Vagina (tissue), 2 donors: ENCODE measurements around the gene EFCAB11. TPM values are rescaled to one million over a fixed set of nuclear protein-coding genes. Genes with fewer than 3 reads are reported as not detected.

Source experiments
- DNase-seq, 2 donors: peaks; one replicate each; pipeline ENCODE4 v3.0.0-alpha.2; 2017; ENCODE audit errors: extremely low spot score in 2 of 2
- H3K27ac ChIP-seq: fragments of 200-600 bp; sonication (generic); one replicate; pipeline ENCODE4 v1.5.1; 2019
- H3K27me3 ChIP-seq: fragments of 200-600 bp; sonication (generic); one replicate; pipeline ENCODE4 v1.5.1; 2019
- H3K36me3 ChIP-seq, 2 donors: fragments of 200-600 bp; sonication (generic); one replicate each; pipeline ENCODE4 v1.5.1; 2017 to 2019
- H3K4me1 ChIP-seq: fragments of 200-600 bp; sonication (generic); one replicate; pipeline ENCODE4 v1.5.1; 2019
- H3K4me3 ChIP-seq, 2 donors: fragments of 200-600 bp; sonication (generic); 1 replicate in 1 of 2; 2 replicates in 1 of 2; pipeline ENCODE4 v1.5.1; 2016 to 2019
- H3K9me3 ChIP-seq: fragments of 200-600 bp; sonication (generic); one replicate; pipeline ENCODE4 v1.5.1; 2019
- CTCF ChIP-seq, 3 experiments: fragments of 450-650 bp in 2 of 3; fragments of 200-600 bp in 1 of 3; sonication (generic) in 1 of 3; IDR thresholded peaks; one replicate each; pipeline ENCODE4 v1.5.1; 2017 to 2019; ENCODE audit warnings: antibody characterized with exemption in 3 of 3, mild to moderate bottlenecking in 2 of 3, moderate library complexity in 2 of 3
- POLR2A ChIP-seq, 2 donors: fragments of 450-650 bp; IDR thresholded peaks; one replicate each; pipeline ENCODE4 v1.6.1; 2017; ENCODE audit warnings: antibody characterized with exemption in 2 of 2, mild to moderate bottlenecking in 2 of 2, moderate library complexity in 2 of 2
- POLR2AphosphoS5 ChIP-seq, 2 donors: sonication (generic); formaldehyde crosslinking; IDR thresholded peaks; one replicate each; pipeline ENCODE4 v1.9.0; 2017; ENCODE audit warnings: antibody characterized with exemption in 2 of 2, mild to moderate bottlenecking in 2 of 2, low read depth in 1 of 2; ENCODE audit not compliant: insufficient read depth in 1 of 2
- intact Hi-C: fragments of 100-400 bp; cut with DNase I; formaldehyde crosslinking; loops from one replicate; pipeline ENCODE4 v1.15.1; 2023
- total RNA-seq: library from RNA; depleted of rRNA; stranded (reverse); fragments of >200 nt; gene quantifications from one replicate; pipeline ENCODE4 v1.2.3, GENCODE V29; 2016

Gene EFCAB11
- total RNA-seq, 1 donor from 2014 or later: 9.6 TPM

- intact Hi-C loops: no loop called here
- no peaks in the 10 kb centered on the region for H3K27me3 ChIP-seq
- H3K36me3 ChIP-seq: no peaks in the 10 kb centered on the region
- no peak for DNase-seq
- no peaks in the 10 kb centered on the region for H3K9me3 ChIP-seq
- peak overlapping the region; percentile 78 to 79 for H3K4me3 ChIP-seq
- H3K27ac ChIP-seq: peak overlapping the region; percentile 80
- TF ChIP-seq POLR2AphosphoS5 (IDR thresholded peaks at IDR 0.05; ENCODE audit: insufficient read depth in 1 of 2, low read depth in 1 of 2) (no peak), POLR2A (IDR thresholded peaks at IDR 0.05) (no peak), CTCF (IDR thresholded peaks at IDR 0.05) (no peak)
- peaks cover 22% of the 10 kb centered on the region for H3K4me1 ChIP-seq
Observed at GRCh38 chr14:89955022-89955744, 653 bp upstream of the EFCAB11 start.

- DNase-seq: no peak
- no peaks in the 10 kb centered on the region for H3K36me3 ChIP-seq
- TF ChIP-seq POLR2A (IDR thresholded peaks at IDR 0.05) (no peak), POLR2AphosphoS5 (IDR thresholded peaks at IDR 0.05; ENCODE audit: insufficient read depth in 1 of 2, low read depth in 1 of 2) (no peak), CTCF (IDR thresholded peaks at IDR 0.05) (no peak)
- peaks cover 22% of the 10 kb centered on the region for H3K4me1 ChIP-seq
- intact Hi-C loops: no loop called here
- H3K27me3 ChIP-seq: no peaks in the 10 kb centered on the region
- no peak overlapping the region for H3K27ac ChIP-seq
- peak overlapping the region in 1 of 2 donors; percentile 78 for H3K4me3 ChIP-seq
- no peaks in the 10 kb centered on the region for H3K9me3 ChIP-seq
Observed at GRCh38 chr14:89953602-89954001, 928 bp downstream of the EFCAB11 start.

- DNase-seq: no peak
- Histone ChIP-seq H3K27ac (no peak overlapping the region), H3K4me1 (peaks cover 22% of the 10 kb centered on the region), H3K36me3 (no peaks in the 10 kb centered on the region), H3K4me3 (no peak overlapping the region), H3K9me3 (no peaks in the 10 kb centered on the region), H3K27me3 (no peaks in the 10 kb centered on the region)
- TF ChIP-seq POLR2AphosphoS5 (IDR thresholded peaks at IDR 0.05; ENCODE audit: insufficient read depth in 1 of 2, low read depth in 1 of 2) (no peak), POLR2A (IDR thresholded peaks at IDR 0.05) (no peak), CTCF (IDR thresholded peaks at IDR 0.05) (no peak)
- intact Hi-C loops: no loop called here
Observed at GRCh38 chr14:89952576-89952975, 2.0 kb downstream of the EFCAB11 start.

GRCh38 chr14:89947344-89947743 lies 7.2 kb downstream of the EFCAB11 start:
- H3K27ac ChIP-seq: no peak overlapping the region
- TF ChIP-seq CTCF (IDR thresholded peaks at IDR 0.05) (no peak), POLR2AphosphoS5 (IDR thresholded peaks at IDR 0.05; ENCODE audit: insufficient read depth in 1 of 2, low read depth in 1 of 2) (no peak), POLR2A (IDR thresholded peaks at IDR 0.05) (no peak)
- H3K27me3 ChIP-seq: no peaks in the 10 kb centered on the region
- H3K9me3 ChIP-seq: no peaks in the 10 kb centered on the region
- intact Hi-C loops: no loop called here
- DNase-seq: no peak
- H3K4me3 ChIP-seq: no peak overlapping the region
- no peaks in the 10 kb centered on the region for H3K36me3 ChIP-seq
- no peaks in the 10 kb centered on the region for H3K4me1 ChIP-seq

- H3K4me1 ChIP-seq: no peaks in the 10 kb centered on the region
- no peak for DNase-seq
- TF ChIP-seq POLR2A (IDR thresholded peaks at IDR 0.05) (no peak), POLR2AphosphoS5 (IDR thresholded peaks at IDR 0.05; ENCODE audit: insufficient read depth in 1 of 2, low read depth in 1 of 2) (no peak), CTCF (IDR thresholded peaks at IDR 0.05) (no peak)
- no peak overlapping the region for H3K27ac ChIP-seq
- intact Hi-C loops: no loop called here
- no peak overlapping the region for H3K4me3 ChIP-seq
- H3K27me3 ChIP-seq: no peaks in the 10 kb centered on the region
- no peaks in the 10 kb centered on the region for H3K9me3 ChIP-seq
- no peaks in the 10 kb centered on the region for H3K36me3 ChIP-seq
Observed at GRCh38 chr14:89941830-89942377, 12.6 kb downstream of the EFCAB11 start.
